HCT116 (cell line): ENCODE measurements around the gene SGK1. TPM values are rescaled to one million over a fixed set of nuclear protein-coding genes. Genes with fewer than 3 reads are reported as not detected.
"Not testable (repeated sequence)": the region's sequence is repeated elsewhere in the genome, so short reads cannot be mapped to it uniquely, and the experiment has no call there.

Experiments
- ATAC-seq: fragments of 200-7000 bp; cut with Tn5 transposase; 2 replicates; pipeline ENCODE4 v1.9.1; 2020; ENCODE audit warnings: mild to moderate bottlenecking, moderate library complexity
- BruUV-seq: library from RNA; stranded (reverse); fragments of 400-500 nt; replicated peaks from 2 replicates; lab custom pipeline; 2021; lab: Mats Ljungman, UMichigan
- CTCF ChIA-PET: fragments of 300-600 bp; sonication (Branson Sonifier 250); formaldehyde crosslinking; loops from one replicate; lab custom pipeline; 2021; ENCODE audit warnings: antibody characterized with exemption; lab: Charles Lee
- POLR2A ChIA-PET: fragments of 300-600, 350-600 bp; sonication (Branson Sonifier 250); formaldehyde crosslinking; loops from one replicate; lab custom pipeline; 2021; ENCODE audit warnings: antibody characterized with exemption; lab: Charles Lee
- RAD21 ChIA-PET, 2 experiments: fragments of 300-600 bp; sonication (Branson Sonifier 250); formaldehyde crosslinking; loops; one replicate each; lab custom pipeline; 2023; ENCODE audit warnings: low total read pairs in 2 of 2; ENCODE audit not compliant: uncharacterized antibody in 2 of 2, unreplicated experiment in 2 of 2, low non-redundant PET in 1 of 2; lab: Charles Lee
- DNase-seq: peaks from one replicate; pipeline ENCODE4 v3.0.0-alpha.2; 2010; ENCODE audit warnings: low read depth, low spot score
- H2AFZ ChIP-seq: fragments of 200-600 bp; shearing (Covaris generic), sonication (generic); 2 replicates; pipeline ENCODE4 v1.6.1; 2017; ENCODE audit warnings: low read depth, mixed run types, mixed read lengths, antibody characterized with exemption, low read length; ENCODE audit not compliant: poor library complexity, severe bottlenecking
- H3K27ac ChIP-seq: 2 replicates; pipeline ENCODE4 v1.5.1; 2012; ENCODE audit warnings: low read depth, low read length
- H3K27me3 ChIP-seq: fragments of 200-600 bp; sonication (generic); 2 replicates; pipeline ENCODE4 v1.6.1; 2016; ENCODE audit warnings: mixed run types, low read length, mixed read lengths; ENCODE audit not compliant: insufficient read depth
- H3K36me3 ChIP-seq, 2 experiments: fragments of 200-500 bp in 1 of 2; fragments of 200-600 bp in 1 of 2; sonication (Bioruptor generic) in 1 of 2; sonication (generic) in 1 of 2; 2 replicates each; pipeline versions ENCODE4 v1.5.1 to v1.6.1; 2014 to 2016; ENCODE audit warnings: low read length in 2 of 2, inconsistent platforms in 1 of 2, mixed read lengths in 1 of 2, mixed run types in 1 of 2; ENCODE audit not compliant: insufficient read depth in 2 of 2, control insufficient read depth in 1 of 2
- H3K4me1 ChIP-seq, 2 experiments: fragments of 200-600 bp in 1 of 2; sonication (generic) in 1 of 2; 2 replicates each; pipeline versions ENCODE4 v1.5.1 to v1.6.1; 2012 to 2017; ENCODE audit warnings: low read length in 2 of 2, inconsistent platforms in 1 of 2, mild to moderate bottlenecking in 1 of 2, mixed read lengths in 1 of 2, mixed run types in 1 of 2, moderate library complexity in 1 of 2; ENCODE audit not compliant: insufficient read depth in 2 of 2, control insufficient read depth in 1 of 2
- H3K4me2 ChIP-seq: fragments of 200-600 bp; sonication (generic); 2 replicates; pipeline ENCODE4 v1.6.1; 2017; ENCODE audit warnings: mixed run types, low read length, mixed read lengths
- H3K4me3 ChIP-seq, 2 experiments: fragments of 200-600 bp in 1 of 2; sonication (generic) in 1 of 2; replicated peaks in 1 of 2; 2 replicates each; pipeline ENCODE4 v1.5.1; 2011 to 2016; ENCODE audit warnings: low read length in 2 of 2, control low read depth in 1 of 2, low read depth in 1 of 2, mild to moderate bottlenecking in 1 of 2, mixed read lengths in 1 of 2, mixed run types in 1 of 2
- H3K79me2 ChIP-seq: fragments of 200-600 bp; sonication (generic); 2 replicates; pipeline ENCODE4 v1.6.1; 2017; ENCODE audit warnings: mild to moderate bottlenecking, mixed run types, low read length, moderate library complexity, mixed read lengths; ENCODE audit not compliant: insufficient read depth
- H3K9ac ChIP-seq: fragments of 200-600 bp; sonication (generic); 2 replicates; pipeline ENCODE4 v1.6.1; 2016; ENCODE audit warnings: low read length, mixed read lengths
- H3K9me2 ChIP-seq: fragments of 200-600 bp; sonication (generic), shearing (Covaris generic); 2 replicates; pipeline ENCODE4 v1.6.1; 2017; ENCODE audit warnings: mixed run types, mild to moderate bottlenecking, moderate library complexity; ENCODE audit not compliant: insufficient read depth
- H3K9me3 ChIP-seq, 2 experiments: fragments of 200-500 bp in 1 of 2; fragments of 200-600 bp in 1 of 2; sonication (Bioruptor generic) in 1 of 2; sonication (generic) in 1 of 2; 2 replicates each; pipeline ENCODE4 v1.6.1; 2014 to 2017; ENCODE audit warnings: low read length in 2 of 2, mixed read lengths in 2 of 2, inconsistent platforms in 1 of 2, low read depth in 1 of 2, mild to moderate bottlenecking in 1 of 2, mixed run types in 1 of 2, moderate library complexity in 1 of 2; ENCODE audit not compliant: control insufficient read depth in 1 of 2, insufficient read depth in 1 of 2
- H4K20me1 ChIP-seq: fragments of 200-600 bp; sonication (generic), shearing (Covaris generic); 2 replicates; pipeline ENCODE4 v1.6.1; 2017; ENCODE audit warnings: mixed run types, mild to moderate bottlenecking, moderate library complexity; ENCODE audit not compliant: insufficient read depth
- ATF3 ChIP-seq: IDR thresholded peaks from 2 replicates; pipeline ENCODE4 v1.6.1; 2012
- CBX3 ChIP-seq: IDR thresholded peaks from 2 replicates; pipeline ENCODE4 v1.6.1; 2012; ENCODE audit warnings: low read depth
- MAX ChIP-seq: IDR thresholded peaks from 2 replicates; pipeline ENCODE4 v1.6.1; 2012
- RAD21 ChIP-seq: IDR thresholded peaks from 2 replicates; pipeline ENCODE4 v1.6.1; 2012; ENCODE audit warnings: low read depth, mild to moderate bottlenecking
- REST ChIP-seq: IDR thresholded peaks from 2 replicates; pipeline ENCODE4 v1.6.1; 2012; ENCODE audit warnings: low read depth
- intact Hi-C: fragments of 100-400 bp; cut with micrococcal nuclease; formaldehyde crosslinking; loops from 2 replicates; pipeline ENCODE4 v1.10.0; 2022
- total RNA-seq: library from RNA; stranded (reverse); gene quantifications from one replicate; pipeline ENCODE4 v1.2.1, GENCODE V29; 2021; ENCODE audit not compliant: unreplicated experiment
- TF ChIP-seq, protein P1 (sequence below): IDR thresholded peaks from 2 replicates; pipeline ENCODE4 v1.6.1; 2011; ENCODE audit warnings: mild to moderate bottlenecking, low read length, moderate library complexity; ENCODE audit not compliant: insufficient replicate concordance; ENCODE audit errors: extremely low read depth

SGK1 gene
- total RNA-seq, 1 experiment from 2014 or later = 4.5 TPM

DNA sequence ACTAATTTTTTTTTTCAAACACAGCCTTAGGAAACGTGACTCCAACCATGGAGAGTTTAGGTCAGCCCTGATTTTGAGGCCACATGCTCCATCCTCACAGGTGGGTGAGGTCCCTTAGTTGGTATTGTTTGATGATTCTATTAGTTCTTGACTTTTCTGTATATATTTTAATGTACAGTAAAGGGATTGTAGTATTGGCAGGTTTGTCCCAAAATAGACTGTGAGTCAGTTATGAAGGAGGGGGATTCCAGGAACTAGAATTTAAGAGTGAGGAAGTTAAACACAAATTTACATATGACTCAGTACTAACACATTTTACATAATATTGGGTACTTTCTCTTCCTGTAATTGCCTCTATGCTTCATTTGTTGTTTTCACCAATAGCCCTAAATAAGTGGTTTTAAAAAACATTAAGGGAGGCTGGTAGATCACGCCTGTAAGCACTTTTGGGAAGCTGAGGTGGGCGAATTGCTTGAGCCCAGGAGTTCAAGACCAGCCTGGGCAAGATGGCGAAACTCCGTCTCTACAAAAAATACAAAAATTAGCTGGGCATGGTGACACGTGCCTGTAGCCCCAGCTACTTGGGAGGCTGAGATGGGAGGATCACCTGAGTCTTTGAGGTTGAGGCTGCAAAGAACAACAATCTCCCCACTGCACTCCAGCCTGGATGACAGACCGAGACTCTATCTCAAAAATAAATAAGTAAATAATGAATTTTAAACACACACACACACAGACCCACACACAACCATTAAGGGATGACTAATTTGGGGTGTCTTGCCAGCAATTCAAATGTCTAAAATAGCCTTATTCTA is 81.8 kb downstream of the SGK1 start:
- Histone ChIP-seq H3K79me2 (no peaks in the 10 kb centered on the region), H3K4me2 (0 out of 2 replicates have a peak overlapping the region, but pooled peaks have one; percentile 23), H2AFZ (peak overlapping the region; percentile 54), H4K20me1 (no peaks in the 10 kb centered on the region), H3K9me2 (no peaks in the 10 kb centered on the region), H3K27me3 (no peaks in the 10 kb centered on the region), H3K4me1 (peaks cover 0 to 7% of the 10 kb centered on the region in 2 experiments; a peak in 2 of 4 replicates), H3K4me3 (no peak overlapping the region), H3K9me3 (no peaks in the 10 kb centered on the region), H3K36me3 (no peaks in the 10 kb centered on the region), H3K27ac (no peak overlapping the region), H3K9ac (no peak overlapping the region)
- POLR2A ChIA-PET = no interaction called here
- no TSS peak for BruUV-seq
- DNase-seq (no peak), ATAC-seq (no peak)
- CTCF ChIA-PET = no interaction called here
- TF ChIP-seq, protein P1, sequence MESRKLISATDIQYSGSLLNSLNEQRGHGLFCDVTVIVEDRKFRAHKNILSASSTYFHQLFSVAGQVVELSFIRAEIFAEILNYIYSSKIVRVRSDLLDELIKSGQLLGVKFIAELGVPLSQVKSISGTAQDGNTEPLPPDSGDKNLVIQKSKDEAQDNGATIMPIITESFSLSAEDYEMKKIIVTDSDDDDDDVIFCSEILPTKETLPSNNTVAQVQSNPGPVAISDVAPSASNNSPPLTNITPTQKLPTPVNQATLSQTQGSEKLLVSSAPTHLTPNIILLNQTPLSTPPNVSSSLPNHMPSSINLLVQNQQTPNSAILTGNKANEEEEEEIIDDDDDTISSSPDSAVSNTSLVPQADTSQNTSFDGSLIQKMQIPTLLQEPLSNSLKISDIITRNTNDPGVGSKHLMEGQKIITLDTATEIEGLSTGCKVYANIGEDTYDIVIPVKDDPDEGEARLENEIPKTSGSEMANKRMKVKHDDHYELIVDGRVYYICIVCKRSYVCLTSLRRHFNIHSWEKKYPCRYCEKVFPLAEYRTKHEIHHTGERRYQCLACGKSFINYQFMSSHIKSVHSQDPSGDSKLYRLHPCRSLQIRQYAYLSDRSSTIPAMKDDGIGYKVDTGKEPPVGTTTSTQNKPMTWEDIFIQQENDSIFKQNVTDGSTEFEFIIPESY = no peak
- no peak for TF ChIP-seq CBX3
- no peak for TF ChIP-seq REST
- TF ChIP-seq RAD21 = no peak
- TF ChIP-seq MAX = no peak
- no peak for TF ChIP-seq ATF3
- RAD21 ChIA-PET = no interaction called here
- intact Hi-C loops = no loop called here

DNA sequence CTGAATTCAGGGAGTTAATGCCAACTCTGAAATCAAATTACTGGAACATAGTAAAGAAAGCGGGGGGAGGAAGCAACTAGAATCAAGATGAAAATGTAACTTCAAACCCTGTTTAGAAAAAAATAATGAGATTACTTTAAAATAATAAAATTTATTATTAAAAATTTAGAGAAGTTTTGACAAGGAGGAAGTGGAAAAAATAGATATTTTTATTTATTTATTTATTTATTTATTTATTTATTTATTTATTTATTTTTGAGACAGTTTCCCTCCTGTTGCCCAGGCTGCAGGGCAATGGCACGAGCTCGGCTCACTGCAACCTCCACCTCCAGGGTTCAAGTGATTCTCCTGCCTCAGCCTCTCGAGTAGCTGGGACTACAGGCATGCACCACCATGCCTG is 82.6 kb downstream of the SGK1 start:
- H3K9me2 ChIP-seq, DNase-seq, H3K4me3 ChIP-seq, H3K9me3 ChIP-seq, H3K4me1 ChIP-seq, H3K4me2 ChIP-seq, H3K27ac ChIP-seq, BruUV-seq, H3K27me3 ChIP-seq, H3K79me2 ChIP-seq, H2AFZ ChIP-seq, H3K36me3 ChIP-seq, CTCF ChIA-PET, H4K20me1 ChIP-seq, intact Hi-C loops, RAD21 ChIA-PET, ATAC-seq, H3K9ac ChIP-seq: not testable (repeated sequence)
- POLR2A ChIA-PET = interaction anchor here (1.1 kb wide), 1 partner anchor 41 kb away, joined by 7 read pairs; no protein-coding TSS in a partner anchor
